Prostate gland (tissue), 2 donors: ENCODE data around the gene WDR82. TPM values are rescaled to one million over a fixed set of nuclear protein-coding genes. Genes with fewer than 3 reads are reported as not detected.

Experiments
- DNase-seq: peaks from one replicate; pipeline ENCODE4 v3.0.0-alpha.2; 2019; ENCODE audit warnings: low spot score
- H3K27ac ChIP-seq, 2 donors: fragments of 200-600 bp; sonication (generic); 2 replicates each; pipeline ENCODE4 v1.5.1; 2017 to 2019
- H3K27me3 ChIP-seq: fragments of 200-600 bp; sonication (generic); replicated peaks from 2 replicates; pipeline ENCODE4 v1.5.1; 2019; ENCODE audit not compliant: insufficient read depth
- H3K36me3 ChIP-seq, 2 donors: fragments of 200-600 bp; sonication (generic); 1 replicate in 1 of 2; 2 replicates in 1 of 2; pipeline versions ENCODE4 v1.5.1 to v1.8.1; 2017 to 2019
- H3K4me1 ChIP-seq: fragments of 200-600 bp; sonication (generic); replicated peaks from 2 replicates; pipeline ENCODE4 v1.5.1; 2019
- H3K4me3 ChIP-seq, 2 donors: fragments of 200-600 bp; sonication (generic); 2 replicates each; pipeline ENCODE4 v1.5.1; 2017 to 2019
- H3K9me3 ChIP-seq: fragments of 200-600 bp; sonication (generic); 2 replicates; pipeline ENCODE4 v1.5.1; 2017
- CTCF ChIP-seq, 4 experiments: fragments of 200-600 bp in 2 of 4; fragments of 450-650 bp in 2 of 4; sonication (generic) in 2 of 4; IDR thresholded peaks; 1 replicate in 3 of 4; 2 replicates in 1 of 4; pipeline ENCODE4 v1.5.1; 2016 to 2019; ENCODE audit warnings: antibody characterized with exemption in 4 of 4, mild to moderate bottlenecking in 2 of 4, moderate library complexity in 2 of 4
- POLR2A ChIP-seq: fragments of 450-650 bp; IDR thresholded peaks from one replicate; pipeline ENCODE4 v1.6.1; 2016; ENCODE audit warnings: antibody characterized with exemption, mild to moderate bottlenecking
- POLR2AphosphoS5 ChIP-seq: sonication (generic); formaldehyde crosslinking; IDR thresholded peaks from one replicate; pipeline ENCODE4 v1.6.1; 2017; ENCODE audit warnings: antibody characterized with exemption
- WGBS: methylation state at CpG from one replicate; pipeline ENCODE4 v1.1.5; 2018; 5-methylcytosine and 5-hydroxymethylcytosine counted together
- intact Hi-C: fragments of 100-400 bp; cut with DNase I; formaldehyde crosslinking; loops from one replicate; pipeline ENCODE4 v1.14.2; 2022
- total RNA-seq, 2 donors: library from RNA; depleted of rRNA; stranded (reverse); fragments of >200 nt; gene quantifications; one replicate each; pipeline ENCODE4 v1.1.0, GENCODE V29; 2016

WDR82 gene
- total RNA-seq, 2 donors from 2014 or later = 52.4 to 86.9 TPM

GRCh38 chr3:52291508-52292181 is 13.2 kb upstream of the WDR82 start:
- intact Hi-C loops = no loop called here
- Histone ChIP-seq H3K4me3 (no peak overlapping the region), H3K36me3 (no peaks in the 10 kb centered on the region), H3K9me3 (no peaks in the 10 kb centered on the region), H3K27me3 (no peaks in the 10 kb centered on the region), H3K4me1 (no peaks in the 10 kb centered on the region), H3K27ac (no peak overlapping the region)
- 71% methylated on average over 7 of the region's 7 CpGs for WGBS
- TF ChIP-seq POLR2AphosphoS5 (no peak), CTCF (IDR thresholded peaks at IDR 0.05) (peak in 2 of 4 experiments; percentile 18 to 44)
- DNase-seq = no peak

GRCh38 chr3:52290596-52291507 is 12.4 kb upstream of the WDR82 start:
- H3K4me3 ChIP-seq = no peak overlapping the region
- no peaks in the 10 kb centered on the region for H3K9me3 ChIP-seq
- no peak overlapping the region for H3K27ac ChIP-seq
- no peak for TF ChIP-seq POLR2AphosphoS5
- TF ChIP-seq CTCF (IDR thresholded peaks at IDR 0.05) = no peak
- no peak for TF ChIP-seq POLR2A
- H3K4me1 ChIP-seq = no peaks in the 10 kb centered on the region
- DNase-seq = no peak
- intact Hi-C loops = no loop called here
- H3K36me3 ChIP-seq = no peaks in the 10 kb centered on the region
- 84% methylated on average over 21 of the region's 23 CpGs for WGBS
- no peaks in the 10 kb centered on the region for H3K27me3 ChIP-seq

- H3K4me1 ChIP-seq = no peaks in the 10 kb centered on the region
- H3K9me3 ChIP-seq = no peaks in the 10 kb centered on the region
- H3K27me3 ChIP-seq = no peaks in the 10 kb centered on the region
- no peak overlapping the region for H3K4me3 ChIP-seq
- TF ChIP-seq POLR2AphosphoS5 (no peak), CTCF (IDR thresholded peaks at IDR 0.05) (no peak), POLR2A (no peak)
- WGBS = 78% methylated on average over 15 of the region's 15 CpGs
- no peaks in the 10 kb centered on the region for H3K36me3 ChIP-seq
- H3K27ac ChIP-seq = no peak overlapping the region
- intact Hi-C loops = loop anchor here (5.0 kb wide), 1 partner anchor 53 kb away; the partner anchor contains the start of gene TWF2
- DNase-seq = no peak
Measured at GRCh38 chr3:52289747-52290595, 11.5 kb upstream of the WDR82 start.

- H3K27ac ChIP-seq = no peak overlapping the region
- H3K4me1 ChIP-seq = no peaks in the 10 kb centered on the region
- H3K9me3 ChIP-seq = no peaks in the 10 kb centered on the region
Measured at GRCh38 chr3:52289338-52289746, 10.9 kb upstream of the WDR82 start.

More at GRCh38 chr3:52289338-52289746, 10.9 kb upstream of the WDR82 start:
- 82% methylated on average over 1 of the region's 1 CpG for WGBS
- intact Hi-C loops = loop anchor here (5.0 kb wide), 1 partner anchor 52 kb away; the partner anchor contains the start of gene TWF2
- TF ChIP-seq POLR2AphosphoS5 (no peak), CTCF (IDR thresholded peaks at IDR 0.05) (no peak)
- no peaks in the 10 kb centered on the region for H3K27me3 ChIP-seq
- no peak overlapping the region for H3K4me3 ChIP-seq
- H3K36me3 ChIP-seq = no peaks in the 10 kb centered on the region
- no peak for DNase-seq
